Cardiac fibroblast (primary cell): ENCODE measurements around the gene CD72.
"Not testable (repeated sequence)": the region's sequence is repeated elsewhere in the genome, so short reads cannot be mapped to it uniquely, and the experiment has no call there.

Experiments used
- DNase-seq, 2 donors: peaks; one replicate each; pipeline versions ENCODE4 v3.0.0 to v3.0.0-alpha.2; 2010; ENCODE audit warnings: low read depth in 2 of 2
- H3K4me3 ChIP-seq, 2 donors: replicated peaks in 1 of 2; 1 replicate in 1 of 2; 2 replicates in 1 of 2; pipeline ENCODE4 v1.5.1; 2011; ENCODE audit warnings: low read depth in 2 of 2, low read length in 2 of 2, mild to moderate bottlenecking in 2 of 2, moderate library complexity in 1 of 2
- TF ChIP-seq, protein P1 (sequence below): IDR thresholded peaks from one replicate; pipeline ENCODE4 v1.5.1; 2011; ENCODE audit warnings: low read depth, mild to moderate bottlenecking, low read length, inconsistent platforms

Gene CD72

DNA sequence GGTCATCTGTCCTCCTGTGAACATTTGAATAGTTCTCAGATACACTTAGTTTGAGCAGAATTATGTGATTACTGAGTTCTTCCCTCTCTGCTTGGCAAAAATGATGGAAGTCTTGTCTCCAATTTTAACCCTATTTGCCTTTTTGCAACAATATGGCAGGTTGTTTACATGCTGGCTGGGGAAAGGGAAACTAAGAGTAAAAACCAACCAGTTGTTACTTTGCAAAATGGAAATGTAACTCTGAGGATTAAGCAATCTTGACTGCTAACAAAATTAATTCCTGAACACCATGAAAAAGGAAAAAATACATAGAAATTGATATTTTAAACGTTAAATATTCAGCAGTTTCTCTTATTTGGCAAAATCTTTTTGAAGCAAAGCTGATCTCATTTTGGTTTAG lies 21.4 kb upstream of the CD72 start:
- H3K4me3 ChIP-seq = no peak overlapping the region
- TF ChIP-seq, protein P1, sequence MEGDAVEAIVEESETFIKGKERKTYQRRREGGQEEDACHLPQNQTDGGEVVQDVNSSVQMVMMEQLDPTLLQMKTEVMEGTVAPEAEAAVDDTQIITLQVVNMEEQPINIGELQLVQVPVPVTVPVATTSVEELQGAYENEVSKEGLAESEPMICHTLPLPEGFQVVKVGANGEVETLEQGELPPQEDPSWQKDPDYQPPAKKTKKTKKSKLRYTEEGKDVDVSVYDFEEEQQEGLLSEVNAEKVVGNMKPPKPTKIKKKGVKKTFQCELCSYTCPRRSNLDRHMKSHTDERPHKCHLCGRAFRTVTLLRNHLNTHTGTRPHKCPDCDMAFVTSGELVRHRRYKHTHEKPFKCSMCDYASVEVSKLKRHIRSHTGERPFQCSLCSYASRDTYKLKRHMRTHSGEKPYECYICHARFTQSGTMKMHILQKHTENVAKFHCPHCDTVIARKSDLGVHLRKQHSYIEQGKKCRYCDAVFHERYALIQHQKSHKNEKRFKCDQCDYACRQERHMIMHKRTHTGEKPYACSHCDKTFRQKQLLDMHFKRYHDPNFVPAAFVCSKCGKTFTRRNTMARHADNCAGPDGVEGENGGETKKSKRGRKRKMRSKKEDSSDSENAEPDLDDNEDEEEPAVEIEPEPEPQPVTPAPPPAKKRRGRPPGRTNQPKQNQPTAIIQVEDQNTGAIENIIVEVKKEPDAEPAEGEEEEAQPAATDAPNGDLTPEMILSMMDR = no peak
- no peak for DNase-seq

DNA sequence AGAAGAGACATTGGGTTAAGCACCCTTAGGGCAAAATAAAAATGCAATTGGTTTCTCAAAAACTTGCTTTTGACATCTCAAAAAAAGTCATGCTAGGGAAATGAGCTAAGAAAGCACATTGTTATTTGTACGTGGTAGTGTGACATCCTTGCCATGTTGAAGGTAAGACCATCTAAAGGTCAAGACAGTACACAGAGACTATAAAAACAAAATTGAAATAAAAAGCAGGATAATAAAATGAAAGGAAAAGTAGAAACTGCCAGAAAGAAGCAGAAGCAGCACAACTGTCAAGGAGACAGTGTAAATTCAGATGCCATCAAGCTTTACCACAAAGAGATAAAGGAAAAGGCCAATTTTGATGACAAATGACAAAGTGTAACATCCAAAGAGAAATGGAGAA lies 21.0 kb upstream of the CD72 start:
- not testable (repeated sequence) for H3K4me3 ChIP-seq

DNA sequence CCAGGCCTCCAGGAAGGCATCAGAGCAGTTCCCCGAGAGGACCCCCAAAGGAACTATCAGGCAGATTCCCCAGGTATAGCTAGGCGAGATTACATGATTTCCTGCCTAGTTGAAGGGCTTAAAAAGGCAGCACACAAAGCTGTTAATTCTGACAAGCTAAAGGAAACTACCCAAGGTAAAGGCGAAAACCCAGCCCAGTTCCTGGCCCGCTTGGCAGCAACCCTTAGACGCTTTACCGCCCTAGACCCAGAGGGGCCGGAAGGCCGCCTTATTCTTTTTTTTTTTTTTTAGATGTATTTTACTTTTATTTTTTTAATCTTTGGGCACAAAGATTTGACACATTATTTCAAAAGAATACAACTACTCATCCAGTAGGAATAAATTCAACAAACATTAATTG lies 20.5 kb upstream of the CD72 start:
- DNase-seq, H3K4me3 ChIP-seq: not testable (repeated sequence)

More for the DNA sequence above, 21.0 kb upstream of the CD72 start:
- not testable (repeated sequence) for DNase-seq

DNA sequence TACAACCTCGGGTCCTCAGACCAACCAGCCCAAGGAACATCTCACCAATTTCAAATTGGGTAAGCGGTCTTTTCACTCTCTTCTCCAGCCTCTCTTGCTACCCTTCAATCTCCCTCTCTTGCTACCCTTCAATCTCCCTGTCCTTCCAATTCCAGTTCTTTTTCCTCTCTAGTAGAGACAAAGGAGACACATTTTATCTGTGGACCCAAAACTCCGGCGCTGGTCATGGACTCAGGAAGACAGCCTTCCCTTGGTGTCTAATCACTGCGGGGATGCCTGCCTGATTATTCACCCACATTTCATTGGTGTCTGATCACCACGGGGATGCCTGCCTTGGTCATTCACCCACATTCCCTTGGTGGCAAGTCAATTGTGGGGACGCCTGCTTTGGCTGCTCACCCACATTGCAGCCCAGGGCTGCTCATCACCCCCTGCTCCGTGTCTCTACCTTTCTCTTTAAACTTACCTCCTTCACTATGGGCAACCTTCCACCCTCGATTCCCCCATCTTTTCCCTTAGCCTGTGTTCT lies 19.3 kb upstream of the CD72 start:
- H3K4me3 ChIP-seq, DNase-seq: not testable (repeated sequence)

GRCh38 chr9:35636877-35637246 lies 18.6 kb upstream of the CD72 start:
- H3K4me3 ChIP-seq, DNase-seq: not testable (repeated sequence)

- DNase-seq = no peak
- TF ChIP-seq, protein P1 = no peak
- no peak overlapping the region for H3K4me3 ChIP-seq
These were observed 18.1 kb upstream of the CD72 start for GRCh38 chr9:35636135-35636876.

DNA sequence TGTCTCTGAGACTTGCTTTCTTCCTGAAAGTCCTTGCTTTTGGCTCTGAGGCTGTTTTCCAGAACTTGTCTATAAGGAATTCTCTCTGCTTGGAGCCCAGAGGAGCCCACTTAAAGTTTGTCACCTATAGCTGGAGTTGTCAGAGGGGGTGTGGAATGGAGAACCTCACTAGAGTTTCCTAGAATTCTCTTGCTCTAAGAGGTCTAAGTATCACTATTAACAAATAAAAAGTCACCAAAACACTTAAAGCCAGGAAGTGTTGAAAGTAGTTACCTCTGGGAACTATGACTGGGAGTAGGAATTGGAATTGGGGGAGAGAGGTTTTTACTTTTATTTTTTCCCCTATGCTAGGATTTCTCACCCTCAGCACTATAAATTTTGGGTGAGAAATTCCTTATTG lies 17.5 kb upstream of the CD72 start:
- TF ChIP-seq, protein P1 = no peak
- H3K4me3 ChIP-seq = no peak overlapping the region
- DNase-seq = no peak

- TF ChIP-seq, protein P1 = no peak
- DNase-seq = no peak
- no peak overlapping the region for H3K4me3 ChIP-seq
These were observed 11.4 kb upstream of the CD72 start for GRCh38 chr9:35629597-35629996.

- TF ChIP-seq, protein P1 = no peak
- DNase-seq = no peak
These were observed 10.3 kb upstream of the CD72 start for GRCh38 chr9:35628389-35628991.

More at GRCh38 chr9:35628389-35628991, 10.3 kb upstream of the CD72 start:
- no peak overlapping the region for H3K4me3 ChIP-seq
